Vagina (tissue), 2 donors: ENCODE results near the gene CD69.

Experiments
- POLR2A ChIP-seq, 2 donors: fragments of 450-650 bp; IDR thresholded peaks; one replicate each; pipeline ENCODE4 v1.6.1; 2017; ENCODE audit warnings: antibody characterized with exemption in 2 of 2, mild to moderate bottlenecking in 2 of 2, moderate library complexity in 2 of 2
- POLR2AphosphoS5 ChIP-seq, 2 donors: sonication (generic); formaldehyde crosslinking; IDR thresholded peaks; one replicate each; pipeline ENCODE4 v1.9.0; 2017; ENCODE audit warnings: antibody characterized with exemption in 2 of 2, mild to moderate bottlenecking in 2 of 2, low read depth in 1 of 2; ENCODE audit not compliant: insufficient read depth in 1 of 2
- TF ChIP-seq, protein P1 (sequence below), 3 experiments: fragments of 450-650 bp in 2 of 3; fragments of 200-600 bp in 1 of 3; sonication (generic) in 1 of 3; IDR thresholded peaks; one replicate each; pipeline ENCODE4 v1.5.1; 2017 to 2019; ENCODE audit warnings: antibody characterized with exemption in 3 of 3, mild to moderate bottlenecking in 2 of 3, moderate library complexity in 2 of 3

GRCh38 chr12:9751204-9752144, 9.2 kb downstream of the CD69 start:
- TF ChIP-seq, protein P1, sequence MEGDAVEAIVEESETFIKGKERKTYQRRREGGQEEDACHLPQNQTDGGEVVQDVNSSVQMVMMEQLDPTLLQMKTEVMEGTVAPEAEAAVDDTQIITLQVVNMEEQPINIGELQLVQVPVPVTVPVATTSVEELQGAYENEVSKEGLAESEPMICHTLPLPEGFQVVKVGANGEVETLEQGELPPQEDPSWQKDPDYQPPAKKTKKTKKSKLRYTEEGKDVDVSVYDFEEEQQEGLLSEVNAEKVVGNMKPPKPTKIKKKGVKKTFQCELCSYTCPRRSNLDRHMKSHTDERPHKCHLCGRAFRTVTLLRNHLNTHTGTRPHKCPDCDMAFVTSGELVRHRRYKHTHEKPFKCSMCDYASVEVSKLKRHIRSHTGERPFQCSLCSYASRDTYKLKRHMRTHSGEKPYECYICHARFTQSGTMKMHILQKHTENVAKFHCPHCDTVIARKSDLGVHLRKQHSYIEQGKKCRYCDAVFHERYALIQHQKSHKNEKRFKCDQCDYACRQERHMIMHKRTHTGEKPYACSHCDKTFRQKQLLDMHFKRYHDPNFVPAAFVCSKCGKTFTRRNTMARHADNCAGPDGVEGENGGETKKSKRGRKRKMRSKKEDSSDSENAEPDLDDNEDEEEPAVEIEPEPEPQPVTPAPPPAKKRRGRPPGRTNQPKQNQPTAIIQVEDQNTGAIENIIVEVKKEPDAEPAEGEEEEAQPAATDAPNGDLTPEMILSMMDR (IDR thresholded peaks at IDR 0.05) = no peak
- TF ChIP-seq POLR2AphosphoS5 (IDR thresholded peaks at IDR 0.05; ENCODE audit: insufficient read depth in 1 of 2, low read depth in 1 of 2) = no peak
- TF ChIP-seq POLR2A (IDR thresholded peaks at IDR 0.05) = no peak
